ENCODE data around the gene MGAT3. TPM values are rescaled to one million over a fixed set of nuclear protein-coding genes. Genes with fewer than 3 reads are reported as not detected.

Gene MGAT3
- total RNA-seq, 1 experiment from 2014 or later: 0.20 TPM

- H3K9ac ChIP-seq (ENCODE audit: low read length): no peak overlapping the region
- ChIA-PET POLR2A (no interaction called here), RAD21 (ENCODE audit: low non-redundant PET in 1 of 2, low total read pairs in 2 of 2, uncharacterized antibody in 2 of 2, unreplicated experiment in 2 of 2) (no interaction called here), CTCF (no interaction called here)
- H3K27me3 ChIP-seq (ENCODE audit: insufficient read depth, low read length): no peaks in the 10 kb centered on the region
- DNase-seq (ENCODE audit: low read depth, low spot score) (no peak), ATAC-seq (no peak)
- intact Hi-C loops (cut with micrococcal nuclease): no loop called here
- H3K9me3 ChIP-seq (ENCODE audit: control insufficient read depth in 1 of 2, insufficient read depth in 1 of 2, low read depth in 1 of 2, low read length in 2 of 2): no peaks in the 10 kb centered on the region
- H3K79me2 ChIP-seq (ENCODE audit: insufficient read depth, low read length): peaks cover 9% of the 10 kb centered on the region
- peaks cover 4 to 12% of the 10 kb centered on the region in 2 experiments; a peak in 3 of 4 replicates for H3K36me3 ChIP-seq (ENCODE audit: control insufficient read depth in 1 of 2, insufficient read depth in 2 of 2, low read length in 2 of 2)
- H2AFZ ChIP-seq (ENCODE audit: low read depth, low read length, poor library complexity, severe bottlenecking): no peak overlapping the region
- no TSS peak for BruUV-seq (replicated peaks)
- H4K20me1 ChIP-seq (ENCODE audit: insufficient read depth): no peaks in the 10 kb centered on the region
- H3K4me2 ChIP-seq (ENCODE audit: low read length): no peak overlapping the region
- H3K4me1 ChIP-seq (ENCODE audit: control insufficient read depth in 1 of 2, insufficient read depth in 2 of 2, low read length in 2 of 2): no peaks in the 10 kb centered on the region
- H3K4me3 ChIP-seq (replicated peaks in 1 of 2; ENCODE audit: low read depth in 1 of 2, low read length in 2 of 2): no peak overlapping the region
- TF ChIP-seq EZH2phosphoT487 (IDR thresholded peaks at IDR 0.05; ENCODE audit: borderline replicate concordance) (no peak), SP1 (IDR thresholded peaks at IDR 0.05; ENCODE audit: low read depth) (no peak), POLR2AphosphoS5 (IDR thresholded peaks at IDR 0.05; ENCODE audit: low read depth, low read length) (no peak), ATF3 (IDR thresholded peaks at IDR 0.05) (no peak)
- no peak overlapping the region for H3K27ac ChIP-seq (ENCODE audit: low read depth, low read length)
- H3K9me2 ChIP-seq (ENCODE audit: insufficient read depth): no peaks in the 10 kb centered on the region
Observed at GRCh38 chr22:39414377-39414776, 42.4 kb upstream of the MGAT3 start.

DNA sequence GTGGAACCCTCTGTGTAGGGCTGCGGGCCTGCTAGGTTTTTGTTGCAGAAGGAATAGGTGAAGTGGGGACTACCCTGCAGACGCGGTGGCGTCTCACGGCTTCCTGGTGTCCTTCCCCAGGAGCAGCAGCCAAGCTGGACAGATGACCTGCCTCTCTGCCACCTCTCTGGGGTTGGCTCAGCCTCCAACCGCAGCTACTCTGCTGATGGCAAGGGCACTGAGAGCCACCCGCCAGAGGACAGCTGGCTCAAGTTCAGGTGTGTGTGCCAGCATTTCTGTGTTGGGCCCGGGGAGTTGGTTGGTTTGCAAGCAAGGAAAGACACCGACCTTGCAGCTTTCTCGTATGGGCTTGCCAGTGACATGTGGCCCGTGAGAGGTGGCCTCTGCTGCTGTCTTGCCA is 41.9 kb upstream of the MGAT3 start:
- Histone ChIP-seq H4K20me1 (ENCODE audit: insufficient read depth) (no peaks in the 10 kb centered on the region), H3K4me1 (ENCODE audit: control insufficient read depth in 1 of 2, insufficient read depth in 2 of 2, low read length in 2 of 2) (no peaks in the 10 kb centered on the region), H3K4me3 (replicated peaks in 1 of 2; ENCODE audit: low read depth in 1 of 2, low read length in 2 of 2) (no peak overlapping the region), H3K36me3 (ENCODE audit: control insufficient read depth in 1 of 2, insufficient read depth in 2 of 2, low read length in 2 of 2) (peaks cover 6 to 12% of the 10 kb centered on the region in 2 experiments; a peak in 3 of 4 replicates), H3K9ac (ENCODE audit: low read length) (no peak overlapping the region), H3K9me2 (ENCODE audit: insufficient read depth) (no peaks in the 10 kb centered on the region), H3K27ac (ENCODE audit: low read depth, low read length) (no peak overlapping the region), H3K27me3 (ENCODE audit: insufficient read depth, low read length) (no peaks in the 10 kb centered on the region), H3K79me2 (ENCODE audit: insufficient read depth, low read length) (peaks cover 4% of the 10 kb centered on the region; the same call in 1 of the 2 replicates), H3K4me2 (ENCODE audit: low read length) (no peak overlapping the region), H3K9me3 (ENCODE audit: control insufficient read depth in 1 of 2, insufficient read depth in 1 of 2, low read depth in 1 of 2, low read length in 2 of 2) (no peaks in the 10 kb centered on the region), H2AFZ (ENCODE audit: low read depth, low read length, poor library complexity, severe bottlenecking) (no peak overlapping the region)
- intact Hi-C loops (cut with micrococcal nuclease): no loop called here
- CTCF ChIA-PET: no interaction called here
- TF ChIP-seq TCF7L2 (IDR thresholded peaks at IDR 0.05; ENCODE audit: borderline replicate concordance, extremely low read depth, insufficient read depth, insufficient read length): no peak
- TF ChIP-seq CBX3 (IDR thresholded peaks at IDR 0.05; ENCODE audit: low read depth): no peak
- no peak for TF ChIP-seq SRF (IDR thresholded peaks at IDR 0.05; ENCODE audit: low read depth)
- BruUV-seq (replicated peaks): no TSS peak
- ATAC-seq (no peak), DNase-seq (ENCODE audit: low read depth, low spot score) (no peak)
- POLR2A ChIA-PET: no interaction called here
- RAD21 ChIA-PET (ENCODE audit: low non-redundant PET in 1 of 2, low total read pairs in 2 of 2, uncharacterized antibody in 2 of 2, unreplicated experiment in 2 of 2): no interaction called here

Data from HCT116 (cell line).